ENCODE data around the gene BUB1B. TPM values are rescaled to one million over a fixed set of nuclear protein-coding genes. Genes with fewer than 3 reads are reported as not detected.
"Not testable (repeated sequence)": the region's sequence is repeated elsewhere in the genome, so short reads cannot be mapped to it uniquely, and the experiment has no call there.

BUB1B gene
- total and polyA plus RNA-seq, 7 donors = 0.33 to 9.6 (median 1.8) TPM

GRCh38 chr15:40115670-40116093 is 45.2 kb upstream of the BUB1B start:
- Histone ChIP-seq H3K4me3 (no peak overlapping the region), H3K9me3 (no peaks in the 10 kb centered on the region), H3K27me3 (no peaks in the 10 kb centered on the region), H3K4me1 (no peaks in the 10 kb centered on the region), H3K27ac (no peak overlapping the region), H3K36me3 (no peaks in the 10 kb centered on the region)
- no peak for TF ChIP-seq CTCF (IDR thresholded peaks at IDR 0.05)
- TF ChIP-seq EP300 (IDR thresholded peaks at IDR 0.05) = no peak
- no peak for TF ChIP-seq POLR2A (IDR thresholded peaks at IDR 0.05)
- TF ChIP-seq POLR2AphosphoS5 (IDR thresholded peaks at IDR 0.05) = no peak
- WGBS, 2 donors = 34 to 74% methylated on average over 8 of the region's 8 CpGs
- no peak for DNase-seq
- intact Hi-C loops (cut with DNase I) = no loop called here

GRCh38 chr15:40118473-40118872 is 42.4 kb upstream of the BUB1B start:
- TF ChIP-seq EP300 (IDR thresholded peaks at IDR 0.05) (no peak), POLR2A (IDR thresholded peaks at IDR 0.05) (no peak), CTCF (IDR thresholded peaks at IDR 0.05) (no peak), POLR2AphosphoS5 (IDR thresholded peaks at IDR 0.05) (no peak)
- no peak for DNase-seq
- Histone ChIP-seq H3K4me1 (no peaks in the 10 kb centered on the region), H3K36me3 (no peaks in the 10 kb centered on the region), H3K27ac (no peak overlapping the region), H3K27me3 (no peaks in the 10 kb centered on the region), H3K4me3 (no peak overlapping the region), H3K9me3 (no peaks in the 10 kb centered on the region)
- WGBS, 2 donors = 70 to 86% methylated on average over 3 of the region's 3 CpGs
- intact Hi-C loops (cut with DNase I) = no loop called here

GRCh38 chr15:40121911-40122638 is 38.8 kb upstream of the BUB1B start:
- Histone ChIP-seq H3K27ac (no peak overlapping the region), H3K4me3 (no peak overlapping the region), H3K9me3 (no peaks in the 10 kb centered on the region), H3K36me3 (no peaks in the 10 kb centered on the region), H3K27me3 (no peaks in the 10 kb centered on the region), H3K4me1 (no peaks in the 10 kb centered on the region)
- intact Hi-C loops (cut with DNase I) = no loop called here
- 70 to 83% methylated on average over 6 of the region's 6 CpGs for WGBS, 2 donors
- DNase-seq = no peak
- TF ChIP-seq EP300 (IDR thresholded peaks at IDR 0.05) (peak in 1 of 4 donors; percentile 74), POLR2A (IDR thresholded peaks at IDR 0.05) (no peak), POLR2AphosphoS5 (IDR thresholded peaks at IDR 0.05) (no peak)

- 94 to 95% methylated on average over 1 of the region's 1 CpG for WGBS, 2 donors
- H3K9me3 ChIP-seq; intact Hi-C loops (cut with DNase I); H3K4me1 ChIP-seq; H3K4me3 ChIP-seq; H3K36me3 ChIP-seq; DNase-seq; H3K27me3 ChIP-seq; H3K27ac ChIP-seq: not testable (repeated sequence)
Observed at GRCh38 chr15:40122989-40123388, 37.9 kb upstream of the BUB1B start.

GRCh38 chr15:40123863-40124262 is 37.0 kb upstream of the BUB1B start:
- DNase-seq; H3K4me1 ChIP-seq; H3K27me3 ChIP-seq; H3K9me3 ChIP-seq; H3K27ac ChIP-seq; H3K36me3 ChIP-seq; H3K4me3 ChIP-seq; intact Hi-C loops (cut with DNase I): not testable (repeated sequence)
- 93 to 95% methylated on average over 5 of the region's 5 CpGs for WGBS, 2 donors

- DNase-seq; intact Hi-C loops (cut with DNase I); H3K9me3 ChIP-seq; H3K36me3 ChIP-seq; H3K4me1 ChIP-seq; H3K4me3 ChIP-seq; H3K27me3 ChIP-seq; H3K27ac ChIP-seq: not testable (repeated sequence)
- WGBS, 2 donors = 70 to 88% methylated on average over 3 of the region's 3 CpGs
Observed at GRCh38 chr15:40124333-40124732, 36.5 kb upstream of the BUB1B start.

GRCh38 chr15:40124807-40125285 is 36.0 kb upstream of the BUB1B start:
- intact Hi-C loops (cut with DNase I); H3K36me3 ChIP-seq; H3K4me3 ChIP-seq; H3K4me1 ChIP-seq; DNase-seq; H3K9me3 ChIP-seq; H3K27me3 ChIP-seq; H3K27ac ChIP-seq: not testable (repeated sequence)
- 49 to 68% methylated on average over 4 to 5 of the region's 5 CpGs for WGBS, 2 donors

Data from sigmoid colon (tissue), 7 donors.